ENCODE data around the gene ANKS1B.

GRCh38 chr12:99392091-99392850 is 592.5 kb downstream of the ANKS1B start:
- TF ChIP-seq ZFP30 (CRISPR knock-in tag; IDR thresholded peaks at IDR 0.05) (no peak), RARB (CRISPR knock-in tag; IDR thresholded peaks at IDR 0.05) (no peak), PATZ1 (CRISPR knock-in tag; IDR thresholded peaks at IDR 0.05; ENCODE audit: borderline replicate concordance) (no peak), POU6F1 (CRISPR knock-in tag; IDR thresholded peaks at IDR 0.05; ENCODE audit: borderline replicate concordance, low read depth) (no peak), CREB5 (CRISPR knock-in tag; IDR thresholded peaks at IDR 0.05; ENCODE audit: low read depth) (no peak), SNAI2 (CRISPR knock-in tag; IDR thresholded peaks at IDR 0.05) (no peak)
